ENCODE data around the gene PCSK2. TPM values are rescaled to one million over a fixed set of nuclear protein-coding genes. Genes with fewer than 3 reads are reported as not detected.
A peak's percentile ranks its signal among the peaks of the same experiment; 100 is the strongest.

Gene PCSK2
- total RNA-seq, 1 experiment from 2014 or later: not detected

DNA sequence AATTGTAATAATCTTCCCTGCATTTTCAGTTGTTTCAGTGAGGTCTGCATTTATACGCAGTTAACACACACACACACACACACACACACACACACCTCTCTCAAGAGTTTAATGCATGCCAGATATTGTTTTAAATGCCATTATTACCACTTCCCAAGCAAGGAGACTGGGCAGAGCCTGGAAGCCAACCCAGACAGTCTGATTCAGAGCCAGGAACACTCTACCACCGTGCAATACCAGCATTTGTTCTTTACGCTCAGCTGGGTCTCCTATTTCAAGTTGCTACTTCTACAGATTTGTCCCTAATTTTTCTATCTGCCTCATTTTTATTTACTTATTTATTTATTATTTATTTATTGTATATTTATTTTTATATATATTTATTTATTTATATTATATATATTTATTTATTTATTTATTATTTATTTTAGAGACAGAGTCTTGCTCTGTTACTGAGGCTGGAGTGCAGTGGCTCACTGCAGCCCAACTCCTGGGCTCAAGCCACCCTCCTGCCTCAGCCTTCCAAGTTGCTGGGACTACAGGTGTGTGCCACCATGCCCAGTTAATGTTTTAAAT, 68.4 kb downstream of the PCSK2 start:
- Mint-ChIP-seq H3K27me3 (ENCODE audit: insufficient read depth, unreplicated experiment) (peaks cover 27% of the 10 kb centered on the region), H3K9me3 (ENCODE audit: unreplicated experiment) (no peaks in the 10 kb centered on the region), H3K36me3 (ENCODE audit: insufficient read depth, unreplicated experiment) (no peaks in the 10 kb centered on the region), H3K4me3 (ENCODE audit: unreplicated experiment) (no peak overlapping the region), H3K4me1 (ENCODE audit: insufficient read depth, unreplicated experiment) (no peaks in the 10 kb centered on the region), H3K27ac (ENCODE audit: low read depth, unreplicated experiment) (peak overlapping the region; percentile 6)
- intact Hi-C loops (cut with micrococcal nuclease): no loop called here
- TF ChIP-seq, protein P1, sequence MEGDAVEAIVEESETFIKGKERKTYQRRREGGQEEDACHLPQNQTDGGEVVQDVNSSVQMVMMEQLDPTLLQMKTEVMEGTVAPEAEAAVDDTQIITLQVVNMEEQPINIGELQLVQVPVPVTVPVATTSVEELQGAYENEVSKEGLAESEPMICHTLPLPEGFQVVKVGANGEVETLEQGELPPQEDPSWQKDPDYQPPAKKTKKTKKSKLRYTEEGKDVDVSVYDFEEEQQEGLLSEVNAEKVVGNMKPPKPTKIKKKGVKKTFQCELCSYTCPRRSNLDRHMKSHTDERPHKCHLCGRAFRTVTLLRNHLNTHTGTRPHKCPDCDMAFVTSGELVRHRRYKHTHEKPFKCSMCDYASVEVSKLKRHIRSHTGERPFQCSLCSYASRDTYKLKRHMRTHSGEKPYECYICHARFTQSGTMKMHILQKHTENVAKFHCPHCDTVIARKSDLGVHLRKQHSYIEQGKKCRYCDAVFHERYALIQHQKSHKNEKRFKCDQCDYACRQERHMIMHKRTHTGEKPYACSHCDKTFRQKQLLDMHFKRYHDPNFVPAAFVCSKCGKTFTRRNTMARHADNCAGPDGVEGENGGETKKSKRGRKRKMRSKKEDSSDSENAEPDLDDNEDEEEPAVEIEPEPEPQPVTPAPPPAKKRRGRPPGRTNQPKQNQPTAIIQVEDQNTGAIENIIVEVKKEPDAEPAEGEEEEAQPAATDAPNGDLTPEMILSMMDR (IDR thresholded peaks at IDR 0.05; ENCODE audit: unreplicated experiment): no peak
- ChIA-PET POLR2A (no interaction called here), CTCF (interaction anchor here (0.6 to 1.6 kb wide), 3 partner anchors 136 to 1609 kb away, joined by 3 to 5 read pairs (median 3); no protein-coding TSS in a partner anchor)
- no peak for DNase-seq (ENCODE audit: unreplicated experiment)
- no TSS peak for BruUV-seq (replicated peaks)

DNA sequence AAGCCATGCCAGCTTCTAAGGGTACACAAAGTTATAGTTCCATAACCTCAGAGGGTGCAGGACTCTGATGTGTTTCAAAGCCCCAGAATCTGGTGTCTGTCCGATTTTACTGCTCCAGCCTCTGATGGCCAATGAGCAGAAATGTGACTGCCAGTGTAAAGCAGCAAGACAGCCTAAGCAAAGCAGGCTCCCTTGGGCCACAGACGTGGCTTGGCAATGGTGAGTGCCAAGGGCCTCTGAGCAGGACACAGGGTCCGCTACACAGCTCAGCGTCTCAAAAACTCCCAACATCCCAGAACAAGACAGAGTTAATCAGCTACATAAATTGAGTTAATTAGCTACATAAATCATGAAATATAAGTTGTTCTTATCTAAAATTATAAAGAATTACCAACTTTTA, 69.2 kb downstream of the PCSK2 start:
- H3K9me3 Mint-ChIP-seq (ENCODE audit: unreplicated experiment): no peaks in the 10 kb centered on the region
- H3K27me3 Mint-ChIP-seq (ENCODE audit: insufficient read depth, unreplicated experiment): peaks cover 28% of the 10 kb centered on the region
- no peak overlapping the region for H3K4me3 Mint-ChIP-seq (ENCODE audit: unreplicated experiment)
- no peaks in the 10 kb centered on the region for H3K36me3 Mint-ChIP-seq (ENCODE audit: insufficient read depth, unreplicated experiment)
- DNase-seq (ENCODE audit: unreplicated experiment): no peak
- no TSS peak for BruUV-seq (replicated peaks)
- TF ChIP-seq, protein P1 (IDR thresholded peaks at IDR 0.05; ENCODE audit: unreplicated experiment): no peak
- no peaks in the 10 kb centered on the region for H3K4me1 Mint-ChIP-seq (ENCODE audit: insufficient read depth, unreplicated experiment)
- POLR2A ChIA-PET: no interaction called here
- no peak overlapping the region for H3K27ac Mint-ChIP-seq (ENCODE audit: low read depth, unreplicated experiment)
- intact Hi-C loops (cut with micrococcal nuclease): no loop called here
- CTCF ChIA-PET: interaction anchor here (0.6 to 1.6 kb wide), 3 partner anchors 135 to 1609 kb away, joined by 3 to 5 read pairs (median 3); no protein-coding TSS in a partner anchor

DNA sequence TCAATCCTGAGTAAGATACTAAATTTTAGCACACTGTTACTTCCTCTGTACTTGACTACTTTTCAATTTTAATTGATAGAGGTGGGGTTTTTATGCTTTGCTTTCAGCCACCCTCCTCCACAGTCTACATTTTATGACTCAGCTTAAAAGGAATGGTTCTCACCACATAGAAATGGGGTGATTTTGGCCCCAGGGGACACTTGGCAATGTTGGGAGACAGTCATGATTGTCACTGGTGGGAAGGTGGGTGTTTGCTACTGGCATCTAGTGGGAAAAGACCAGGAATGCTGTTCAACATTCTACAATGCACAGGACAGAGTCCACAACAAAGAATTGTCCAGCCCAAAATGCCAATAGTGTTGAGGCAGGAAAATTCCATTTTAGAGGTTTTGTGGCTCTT, 71.3 kb downstream of the PCSK2 start:
- Mint-ChIP-seq H3K36me3 (ENCODE audit: insufficient read depth, unreplicated experiment) (no peaks in the 10 kb centered on the region), H3K4me3 (ENCODE audit: unreplicated experiment) (no peak overlapping the region), H3K27ac (ENCODE audit: low read depth, unreplicated experiment) (no peak overlapping the region), H3K4me1 (ENCODE audit: insufficient read depth, unreplicated experiment) (no peaks in the 10 kb centered on the region), H3K27me3 (ENCODE audit: insufficient read depth, unreplicated experiment) (peaks cover 39% of the 10 kb centered on the region), H3K9me3 (ENCODE audit: unreplicated experiment) (no peaks in the 10 kb centered on the region)
- intact Hi-C loops (cut with micrococcal nuclease): no loop called here
- no peak for DNase-seq (ENCODE audit: unreplicated experiment)
- POLR2A ChIA-PET: interaction anchor here (1.1 kb wide), 1 partner anchor 15 kb away, joined by 5 read pairs; no protein-coding TSS in a partner anchor
- BruUV-seq (replicated peaks): no TSS peak
- CTCF ChIA-PET: interaction anchor here (1.7 kb wide), 1 partner anchor 494 kb away, joined by 5 read pairs; no protein-coding TSS in a partner anchor
- TF ChIP-seq, protein P1 (IDR thresholded peaks at IDR 0.05; ENCODE audit: unreplicated experiment): no peak

DNA sequence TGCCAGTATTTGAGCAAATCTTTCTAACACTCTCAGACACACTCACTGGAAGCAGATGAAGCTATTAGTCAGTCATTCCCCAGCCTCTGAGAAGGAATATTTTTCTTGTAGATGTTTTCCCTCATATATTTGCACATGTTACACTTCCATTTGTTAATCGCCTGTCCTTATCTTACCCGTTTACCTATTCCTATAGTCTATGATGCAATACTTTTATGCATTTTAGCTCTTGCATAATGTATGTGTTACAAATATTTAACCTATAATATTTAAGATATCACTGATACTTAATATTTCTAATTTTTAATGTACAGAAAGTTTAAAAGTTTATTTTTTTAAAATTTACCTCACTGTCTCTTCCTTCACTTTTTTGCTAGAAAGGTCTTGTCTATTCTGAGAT, 71.9 kb downstream of the PCSK2 start:
- CTCF ChIA-PET: interaction anchor here (0.6 kb wide), 1 partner anchor 224 kb away, joined by 3 read pairs; no protein-coding TSS in a partner anchor
- Mint-ChIP-seq H3K4me1 (ENCODE audit: insufficient read depth, unreplicated experiment) (no peaks in the 10 kb centered on the region), H3K36me3 (ENCODE audit: insufficient read depth, unreplicated experiment) (no peaks in the 10 kb centered on the region), H3K27ac (ENCODE audit: low read depth, unreplicated experiment) (no peak overlapping the region), H3K9me3 (ENCODE audit: unreplicated experiment) (no peaks in the 10 kb centered on the region), H3K4me3 (ENCODE audit: unreplicated experiment) (no peak overlapping the region), H3K27me3 (ENCODE audit: insufficient read depth, unreplicated experiment) (peaks cover 39% of the 10 kb centered on the region)
- BruUV-seq (replicated peaks): no TSS peak
- TF ChIP-seq, protein P1 (IDR thresholded peaks at IDR 0.05; ENCODE audit: unreplicated experiment): no peak
- intact Hi-C loops (cut with micrococcal nuclease): no loop called here
- POLR2A ChIA-PET: no interaction called here
- DNase-seq (ENCODE audit: unreplicated experiment): no peak

All from MCF 10A (cell line).